ENCODE results near the gene SRGAP3. TPM values are rescaled to one million over a fixed set of nuclear protein-coding genes. Genes with fewer than 3 reads are reported as not detected.
"Not testable (repeated sequence)": the region's sequence is repeated elsewhere in the genome, so short reads cannot be mapped to it uniquely, and the experiment has no call there.

SRGAP3 gene
- total RNA-seq, 2 donors from 2014 or later = 5.7 to 6.1 TPM

- no peaks in the 10 kb centered on the region for H3K4me1 ChIP-seq
- H3K27ac ChIP-seq = no peak overlapping the region
- H3K9ac ChIP-seq (ENCODE audit: low read depth in 2 of 2, low read length in 2 of 2) = no peak overlapping the region
- H3K36me3 ChIP-seq = no peaks in the 10 kb centered on the region
- no peaks in the 10 kb centered on the region for H3K27me3 ChIP-seq
- intact Hi-C loops (cut with DNase I) = no loop called here
- TF ChIP-seq, protein P1, sequence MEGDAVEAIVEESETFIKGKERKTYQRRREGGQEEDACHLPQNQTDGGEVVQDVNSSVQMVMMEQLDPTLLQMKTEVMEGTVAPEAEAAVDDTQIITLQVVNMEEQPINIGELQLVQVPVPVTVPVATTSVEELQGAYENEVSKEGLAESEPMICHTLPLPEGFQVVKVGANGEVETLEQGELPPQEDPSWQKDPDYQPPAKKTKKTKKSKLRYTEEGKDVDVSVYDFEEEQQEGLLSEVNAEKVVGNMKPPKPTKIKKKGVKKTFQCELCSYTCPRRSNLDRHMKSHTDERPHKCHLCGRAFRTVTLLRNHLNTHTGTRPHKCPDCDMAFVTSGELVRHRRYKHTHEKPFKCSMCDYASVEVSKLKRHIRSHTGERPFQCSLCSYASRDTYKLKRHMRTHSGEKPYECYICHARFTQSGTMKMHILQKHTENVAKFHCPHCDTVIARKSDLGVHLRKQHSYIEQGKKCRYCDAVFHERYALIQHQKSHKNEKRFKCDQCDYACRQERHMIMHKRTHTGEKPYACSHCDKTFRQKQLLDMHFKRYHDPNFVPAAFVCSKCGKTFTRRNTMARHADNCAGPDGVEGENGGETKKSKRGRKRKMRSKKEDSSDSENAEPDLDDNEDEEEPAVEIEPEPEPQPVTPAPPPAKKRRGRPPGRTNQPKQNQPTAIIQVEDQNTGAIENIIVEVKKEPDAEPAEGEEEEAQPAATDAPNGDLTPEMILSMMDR (IDR thresholded peaks at IDR 0.05) = no peak
- no peaks in the 10 kb centered on the region for H3K9me3 ChIP-seq
- DNase-seq = no peak
- H3K4me3 ChIP-seq = no peak overlapping the region
Observed at GRCh38 chr3:9087831-9088413, 161.5 kb downstream of the SRGAP3 start.

- H3K9ac ChIP-seq (ENCODE audit: low read depth in 2 of 2, low read length in 2 of 2); DNase-seq; H3K4me3 ChIP-seq; H3K27ac ChIP-seq; H3K27me3 ChIP-seq; intact Hi-C loops (cut with DNase I); H3K36me3 ChIP-seq; H3K4me1 ChIP-seq; H3K9me3 ChIP-seq: not testable (repeated sequence)
Observed at GRCh38 chr3:9085428-9085827, 164.0 kb downstream of the SRGAP3 start.

GRCh38 chr3:9081184-9081818 lies 168.1 kb downstream of the SRGAP3 start:
- DNase-seq = no peak
- Histone ChIP-seq H3K9ac (ENCODE audit: low read depth in 2 of 2, low read length in 2 of 2) (no peak overlapping the region), H3K27me3 (no peaks in the 10 kb centered on the region), H3K4me1 (no peaks in the 10 kb centered on the region), H3K36me3 (no peaks in the 10 kb centered on the region), H3K4me3 (no peak overlapping the region), H3K9me3 (no peaks in the 10 kb centered on the region), H3K27ac (no peak overlapping the region)
- TF ChIP-seq, protein P1 (IDR thresholded peaks at IDR 0.05) = no peak
- intact Hi-C loops (cut with DNase I) = no loop called here

- TF ChIP-seq, protein P1 (IDR thresholded peaks at IDR 0.05) = no peak
- Histone ChIP-seq H3K4me3 (no peak overlapping the region), H3K27ac (no peak overlapping the region), H3K27me3 (no peaks in the 10 kb centered on the region), H3K4me1 (no peaks in the 10 kb centered on the region), H3K9ac (ENCODE audit: low read depth in 2 of 2, low read length in 2 of 2) (no peak overlapping the region), H3K9me3 (no peaks in the 10 kb centered on the region), H3K36me3 (no peaks in the 10 kb centered on the region)
- no peak for DNase-seq
- intact Hi-C loops (cut with DNase I) = no loop called here
Observed at GRCh38 chr3:9080163-9080562, 169.3 kb downstream of the SRGAP3 start.

GRCh38 chr3:9079676-9080075 lies 169.8 kb downstream of the SRGAP3 start:
- H3K9me3 ChIP-seq = no peaks in the 10 kb centered on the region
- no peak overlapping the region for H3K4me3 ChIP-seq
- no peaks in the 10 kb centered on the region for H3K36me3 ChIP-seq
- no peaks in the 10 kb centered on the region for H3K27me3 ChIP-seq
- intact Hi-C loops (cut with DNase I) = loop anchor here (10.0 kb wide), 1 partner anchor 225 kb away; no protein-coding TSS in a partner anchor
- no peaks in the 10 kb centered on the region for H3K4me1 ChIP-seq
- H3K9ac ChIP-seq (ENCODE audit: low read depth in 2 of 2, low read length in 2 of 2) = no peak overlapping the region
- TF ChIP-seq, protein P1 (IDR thresholded peaks at IDR 0.05) = no peak
- no peak for DNase-seq
- no peak overlapping the region for H3K27ac ChIP-seq

DNA sequence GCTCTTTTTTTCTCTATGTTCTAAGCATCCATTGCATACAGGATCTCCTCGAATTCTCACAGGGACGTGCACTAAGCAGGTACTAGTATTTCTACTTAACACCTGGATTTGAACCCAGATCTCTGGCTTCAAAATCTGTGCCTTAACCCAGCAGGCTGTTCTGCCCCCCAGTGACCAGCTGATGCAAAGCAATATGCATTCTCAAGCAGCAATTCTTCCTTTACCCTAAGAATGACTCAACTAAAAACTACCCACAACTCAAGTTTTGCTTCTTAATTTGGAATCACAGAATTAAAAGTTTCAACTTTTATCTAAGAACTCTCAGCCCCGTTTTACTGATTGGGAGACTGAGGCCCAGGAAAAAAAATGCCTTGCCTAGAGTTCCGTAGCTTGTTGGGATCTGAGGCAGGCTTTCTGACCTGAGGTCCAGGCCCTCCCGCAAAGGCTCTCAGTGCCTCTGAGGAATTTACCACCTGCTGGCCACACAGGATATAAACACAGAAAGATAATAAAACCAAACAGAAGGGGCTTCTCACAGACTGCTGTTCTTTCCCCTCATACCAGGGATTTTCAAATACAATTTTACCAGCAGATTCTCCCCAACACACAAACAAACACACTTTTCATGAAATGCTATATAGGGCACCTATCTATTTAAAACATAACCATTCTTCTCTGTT lies 170.7 kb downstream of the SRGAP3 start:
- H3K9ac ChIP-seq (ENCODE audit: low read depth in 2 of 2, low read length in 2 of 2) = no peak overlapping the region
- H3K4me1 ChIP-seq = no peaks in the 10 kb centered on the region
- TF ChIP-seq, protein P1 (IDR thresholded peaks at IDR 0.05) = no peak
- H3K36me3 ChIP-seq = no peaks in the 10 kb centered on the region
- H3K27me3 ChIP-seq = no peaks in the 10 kb centered on the region
- H3K27ac ChIP-seq = no peak overlapping the region
- DNase-seq = no peak
- intact Hi-C loops (cut with DNase I) = loop anchor here (10.0 kb wide), 1 partner anchor 226 kb away; no protein-coding TSS in a partner anchor
- H3K9me3 ChIP-seq = no peaks in the 10 kb centered on the region
- no peak overlapping the region for H3K4me3 ChIP-seq

Data from colonic mucosa (tissue), 4 donors.